ENCODE results near the gene MYRIP. TPM values are rescaled to one million over a fixed set of nuclear protein-coding genes. Genes with fewer than 3 reads are reported as not detected.
"Not testable (repeated sequence)": the region's sequence is repeated elsewhere in the genome, so short reads cannot be mapped to it uniquely, and the experiment has no call there.

The MYRIP gene
- total RNA-seq, 1 experiment from 2014 or later: not detected

GRCh38 chr3:40055956-40056355, 246.5 kb downstream of the MYRIP start:
- in situ Hi-C loops (cut with HindIII; ENCODE audit: low sequenced_read_pairs): no loop called here
- no peak for DNase-seq (ENCODE audit: low spot score)

DNA sequence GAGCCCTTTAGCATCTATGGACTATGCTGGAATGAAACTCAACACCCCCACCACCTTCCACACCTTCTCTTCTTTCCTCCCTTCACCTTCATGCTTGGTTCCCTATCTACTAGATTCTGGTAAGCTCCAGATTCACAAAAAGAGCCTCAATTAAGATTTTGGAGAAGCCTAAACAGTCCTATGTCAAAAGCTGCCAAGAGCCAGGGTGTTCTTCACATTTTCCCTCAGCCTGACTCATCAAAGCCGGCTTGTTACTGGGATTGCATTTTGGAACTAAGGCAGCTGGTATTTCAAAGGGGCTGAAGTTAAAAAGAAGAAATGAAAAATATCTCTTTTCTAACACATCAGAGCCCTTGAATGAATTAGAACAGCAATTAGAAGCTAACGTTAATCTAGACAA, 247.7 kb downstream of the MYRIP start:
- peak; percentile 49 for DNase-seq (ENCODE audit: low spot score)
- in situ Hi-C loops (cut with HindIII; ENCODE audit: low sequenced_read_pairs): no loop called here

- in situ Hi-C loops (cut with HindIII; ENCODE audit: low sequenced_read_pairs): no loop called here
- no peak for DNase-seq (ENCODE audit: low spot score)
Measured at GRCh38 chr3:40057786-40058185, 248.4 kb downstream of the MYRIP start.

GRCh38 chr3:40068636-40069035, 259.2 kb downstream of the MYRIP start:
- in situ Hi-C loops (cut with HindIII; ENCODE audit: low sequenced_read_pairs): no loop called here

GRCh38 chr3:40070816-40071215, 261.4 kb downstream of the MYRIP start:
- in situ Hi-C loops (cut with HindIII; ENCODE audit: low sequenced_read_pairs): no loop called here

More at GRCh38 chr3:40068636-40069035, 259.2 kb downstream of the MYRIP start:
- no peak for DNase-seq (ENCODE audit: low spot score)

DNA sequence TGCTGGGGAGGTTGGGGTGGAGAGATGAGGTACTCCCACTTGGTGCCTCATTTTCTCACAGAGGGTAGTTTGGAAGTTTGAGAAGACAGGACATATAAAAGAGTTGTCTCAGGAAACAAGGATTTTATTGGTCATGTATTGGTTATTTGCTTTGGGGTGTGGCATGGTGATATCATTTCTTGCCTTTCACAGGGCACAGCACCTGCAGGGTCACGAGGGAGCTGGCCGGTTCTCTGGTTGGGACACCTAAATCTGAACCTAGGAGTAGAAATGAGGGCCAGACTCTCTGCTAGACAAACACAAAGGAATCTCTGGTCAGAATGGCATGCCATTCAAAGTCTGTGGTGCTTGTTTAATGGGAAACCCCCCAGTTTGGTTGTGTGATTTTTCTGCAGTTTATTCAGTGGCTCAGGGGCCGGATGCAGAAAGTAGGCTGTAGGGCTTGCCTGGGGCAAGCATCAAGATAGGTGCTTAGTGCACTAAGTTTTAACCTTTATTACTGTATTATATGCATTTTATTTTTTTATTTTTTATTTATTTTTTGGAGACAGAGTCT, 262.4 kb downstream of the MYRIP start:
- no peak for DNase-seq (ENCODE audit: low spot score)
- in situ Hi-C loops (cut with HindIII; ENCODE audit: low sequenced_read_pairs): no loop called here

More at GRCh38 chr3:40070816-40071215, 261.4 kb downstream of the MYRIP start:
- no peak for DNase-seq (ENCODE audit: low spot score)

- no peak for DNase-seq (ENCODE audit: low spot score)
- in situ Hi-C loops (cut with HindIII; ENCODE audit: low sequenced_read_pairs): no loop called here
Measured at GRCh38 chr3:40073310-40074007, 264.1 kb downstream of the MYRIP start.

GRCh38 chr3:40077139-40077538, 267.7 kb downstream of the MYRIP start:
- DNase-seq (ENCODE audit: low spot score); in situ Hi-C loops (cut with HindIII; ENCODE audit: low sequenced_read_pairs): not testable (repeated sequence)

DNA sequence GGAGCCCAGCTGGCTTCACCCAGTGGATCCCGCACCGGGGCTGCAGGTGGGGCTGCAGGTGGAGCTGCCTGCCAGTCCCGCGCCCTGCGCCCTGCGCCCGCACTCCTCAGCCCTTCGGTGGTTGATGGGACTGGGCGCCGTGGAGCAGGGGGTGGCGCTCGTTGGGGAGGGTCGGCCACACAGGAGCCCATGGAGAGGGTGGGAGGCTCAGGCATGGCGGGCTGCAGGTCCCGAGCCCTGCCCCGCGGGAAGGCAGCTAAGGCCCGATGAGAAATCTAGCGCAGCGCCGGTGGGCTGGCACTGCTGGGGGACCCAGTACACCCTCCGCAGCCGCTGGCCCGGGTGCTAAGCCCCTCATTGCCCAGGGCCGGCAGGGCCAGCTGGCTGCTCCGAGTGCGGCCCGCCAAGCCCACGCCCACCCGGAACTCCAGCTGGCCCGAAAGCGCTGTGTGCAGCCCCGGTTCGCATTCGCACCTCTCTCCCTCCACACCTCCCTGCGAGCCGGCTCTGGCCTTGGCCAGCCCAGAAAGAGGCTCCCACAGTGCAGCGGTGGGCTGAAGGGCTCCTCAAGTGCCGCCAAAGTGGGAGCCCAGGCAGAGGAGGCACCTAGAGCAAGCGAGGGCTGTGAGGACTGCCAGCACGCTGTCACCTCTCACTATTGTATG, 268.6 kb downstream of the MYRIP start:
- DNase-seq (ENCODE audit: low spot score); in situ Hi-C loops (cut with HindIII; ENCODE audit: low sequenced_read_pairs): not testable (repeated sequence)

GRCh38 chr3:40078590-40078989, 269.2 kb downstream of the MYRIP start:
- in situ Hi-C loops (cut with HindIII; ENCODE audit: low sequenced_read_pairs): no loop called here

GRCh38 chr3:40079203-40079846, 269.9 kb downstream of the MYRIP start:
- DNase-seq (ENCODE audit: low spot score): peak; percentile 35
- in situ Hi-C loops (cut with HindIII; ENCODE audit: low sequenced_read_pairs): no loop called here

More at GRCh38 chr3:40078590-40078989, 269.2 kb downstream of the MYRIP start:
- peak; percentile 83 for DNase-seq (ENCODE audit: low spot score)

GRCh38 chr3:40079847-40080240, 270.4 kb downstream of the MYRIP start:
- DNase-seq (ENCODE audit: low spot score): no peak
- in situ Hi-C loops (cut with HindIII; ENCODE audit: low sequenced_read_pairs): no loop called here

- in situ Hi-C loops (cut with HindIII; ENCODE audit: low sequenced_read_pairs): no loop called here
- no peak for DNase-seq (ENCODE audit: low spot score)
Measured at GRCh38 chr3:40083066-40083465, 273.7 kb downstream of the MYRIP start.

- in situ Hi-C loops (cut with HindIII; ENCODE audit: low sequenced_read_pairs); DNase-seq (ENCODE audit: low spot score): not testable (repeated sequence)
Measured at GRCh38 chr3:40084424-40084823, 275.0 kb downstream of the MYRIP start.

DNA sequence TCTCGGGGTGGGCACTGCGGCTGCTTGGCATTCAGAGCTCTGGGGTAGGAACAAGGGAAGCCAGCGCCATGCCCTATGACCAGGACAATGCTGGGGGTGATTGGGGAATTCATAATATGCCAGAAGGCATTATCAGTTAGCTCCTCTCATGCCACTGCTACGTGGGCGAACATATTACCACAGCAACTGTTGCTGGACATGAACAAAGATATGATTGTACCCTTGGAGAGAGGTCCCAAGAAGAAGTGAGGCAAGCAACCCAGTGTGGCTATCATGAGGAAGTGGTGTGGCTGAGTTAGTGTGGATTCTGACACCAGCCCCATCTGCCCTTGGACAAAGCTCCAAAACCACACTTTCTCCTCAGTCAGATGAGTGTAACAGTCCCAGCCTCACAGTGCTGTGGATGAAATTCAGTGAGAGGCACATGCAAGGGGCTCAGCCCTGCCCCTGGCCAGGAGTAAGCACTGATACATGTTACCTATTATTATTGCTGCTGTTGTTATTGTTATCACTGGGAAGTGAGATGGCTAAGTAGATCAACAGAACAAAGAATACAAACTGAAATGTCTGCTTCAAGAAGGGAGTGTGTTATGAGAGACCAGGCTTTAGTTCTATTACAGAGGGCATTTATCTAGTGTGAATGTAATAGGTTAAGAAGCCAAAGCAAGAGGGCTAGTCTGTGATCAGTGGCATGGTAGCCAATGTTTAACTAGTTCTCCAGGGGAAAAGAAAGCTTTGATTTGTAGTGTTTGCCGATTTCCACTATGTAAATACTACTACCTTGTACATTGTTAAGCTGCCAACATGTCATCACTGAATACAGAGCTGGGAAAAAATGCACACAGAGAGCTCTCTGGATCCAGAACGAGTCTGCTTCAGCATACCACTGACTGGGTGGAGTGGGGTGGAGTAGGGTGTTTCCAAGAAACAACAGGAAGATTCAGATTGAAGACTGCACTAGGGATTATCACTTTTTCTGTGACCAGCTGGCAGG, 277.8 kb downstream of the MYRIP start:
- DNase-seq (ENCODE audit: low spot score): no peak
- in situ Hi-C loops (cut with HindIII; ENCODE audit: low sequenced_read_pairs): no loop called here

DNA sequence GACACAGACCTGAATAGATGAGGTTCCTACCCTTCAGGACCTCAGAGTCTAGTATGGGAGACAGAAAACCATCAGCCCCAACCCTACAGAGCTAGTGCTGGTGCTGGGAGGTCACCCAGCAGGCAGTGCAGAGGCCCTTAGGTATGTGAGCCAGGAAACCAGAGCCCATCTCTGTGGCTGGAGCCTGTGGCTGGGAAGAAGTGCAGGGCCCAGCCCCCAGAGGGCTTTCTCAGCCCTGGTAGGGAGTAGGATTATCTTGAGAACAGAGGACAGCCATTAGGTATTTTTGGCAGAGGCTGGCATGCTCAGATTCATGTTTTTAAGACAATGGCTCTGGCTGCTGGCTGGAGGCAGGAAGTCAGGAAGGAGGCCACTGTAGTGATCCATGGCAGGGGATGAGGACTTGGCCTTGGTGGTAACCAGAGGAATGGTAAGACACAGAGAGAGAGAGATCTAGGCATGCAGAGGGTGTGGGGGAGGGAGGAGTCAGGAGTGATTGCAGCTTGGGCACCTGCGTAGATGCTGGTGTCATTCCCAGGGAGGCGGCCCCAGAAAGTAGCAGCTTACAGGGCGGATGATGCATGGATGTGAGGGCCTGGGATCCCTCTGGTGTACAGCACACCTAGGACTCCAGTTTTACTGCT, 279.2 kb downstream of the MYRIP start:
- in situ Hi-C loops (cut with HindIII; ENCODE audit: low sequenced_read_pairs): no loop called here
- DNase-seq (ENCODE audit: low spot score): no peak

GRCh38 chr3:40096661-40097111, 287.3 kb downstream of the MYRIP start:
- peak; percentile 91 for DNase-seq (ENCODE audit: low spot score)
- in situ Hi-C loops (cut with HindIII; ENCODE audit: low sequenced_read_pairs): no loop called here

All from G401 (cell line).